Erythroblast (primary cell): ENCODE measurements around the gene PPT1.

Source experiments
- GATA1 ChIP-seq: IDR thresholded peaks from 2 replicates; pipeline ENCODE4 v1.6.1; 2011; ENCODE audit warnings: low read depth, mild to moderate bottlenecking, control low read depth, low read length, moderate library complexity
- POLR2A ChIP-seq: IDR thresholded peaks from 2 replicates; pipeline ENCODE4 v1.6.1; 2011; ENCODE audit warnings: mild to moderate bottlenecking, low read length

DNA sequence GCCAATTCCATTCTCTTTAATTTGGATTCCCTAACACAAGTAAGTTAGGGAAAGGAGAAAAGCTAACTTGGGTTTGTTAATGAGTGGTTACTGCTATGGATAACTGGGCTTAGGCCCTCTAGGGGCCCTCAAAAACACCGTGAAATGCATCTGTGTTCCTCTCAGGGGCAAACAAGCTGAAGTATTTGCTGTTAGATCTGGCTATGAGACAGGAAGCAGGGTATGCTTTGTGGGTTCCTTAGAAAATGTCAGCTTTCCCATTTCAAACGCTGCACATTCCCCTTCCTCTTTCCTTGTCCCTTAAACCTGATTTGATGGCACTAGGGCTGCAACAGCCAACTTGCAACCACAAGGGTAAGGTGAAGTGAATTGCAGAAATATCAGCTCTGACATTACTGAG lies 62.2 kb downstream of the PPT1 start:
- TF ChIP-seq POLR2A (no peak), GATA1 (no peak)
